Left renal cortex interstitium (tissue), 4 donors: Measurements from ENCODE around the gene VAT1. TPM values are rescaled to one million over a fixed set of nuclear protein-coding genes. Genes with fewer than 3 reads are reported as not detected.

Experiments used
- DNase-seq, 4 donors: peaks; one replicate each; pipeline ENCODE4 v3.0.0-alpha.2; 2013; ENCODE audit warnings: low read depth in 4 of 4, low spot score in 2 of 4, missing footprints in 1 of 4
- polyA plus RNA-seq, 4 donors: library from polyadenylated mRNA; unstranded; fragments of 120-200 nt; gene quantifications; one replicate each; pipeline ENCODE4 v1.2.1, GENCODE V29; 2013; ENCODE audit not compliant: insufficient read length in 4 of 4

Gene VAT1
- polyA plus RNA-seq, 4 donors, result 115 to 133 (median 123) TPM

DNA sequence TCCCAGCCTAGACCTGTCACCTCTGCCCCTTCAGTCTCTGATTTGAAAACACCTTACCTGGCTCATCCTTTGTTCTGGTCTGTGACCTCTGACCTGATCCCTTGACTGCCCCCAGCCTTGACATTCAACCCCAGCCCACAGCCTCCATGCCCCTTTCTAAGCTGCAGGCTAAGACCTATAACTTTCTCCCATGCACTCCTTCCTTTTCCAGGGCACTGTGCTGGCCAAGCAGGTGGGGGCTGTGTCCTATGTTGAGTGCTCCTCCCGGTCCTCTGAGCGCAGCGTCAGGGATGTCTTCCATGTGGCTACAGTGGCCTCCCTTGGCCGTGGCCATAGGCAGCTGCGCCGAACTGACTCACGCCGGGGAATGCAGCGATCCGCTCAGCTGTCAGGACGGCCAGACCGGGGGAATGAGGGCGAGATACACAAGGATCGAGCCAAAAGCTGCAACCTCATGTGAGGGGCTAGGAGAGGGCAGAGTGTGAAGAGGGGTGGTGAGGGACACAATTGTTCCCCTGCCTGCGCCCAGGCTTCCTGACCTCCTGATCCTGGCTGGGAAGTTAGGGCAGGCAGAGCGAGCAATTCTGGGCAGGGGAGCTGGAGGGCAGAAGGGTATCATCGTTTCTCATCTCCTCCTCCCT is 6.2 kb upstream of the VAT1 start:
- DNase-seq, result no peak

- DNase-seq, result no peak
These were observed 5.2 kb upstream of the VAT1 start for GRCh38 chr17:43027091-43028032.

- DNase-seq, result no peak
These were observed 4.4 kb upstream of the VAT1 start for GRCh38 chr17:43026595-43026994.

DNA sequence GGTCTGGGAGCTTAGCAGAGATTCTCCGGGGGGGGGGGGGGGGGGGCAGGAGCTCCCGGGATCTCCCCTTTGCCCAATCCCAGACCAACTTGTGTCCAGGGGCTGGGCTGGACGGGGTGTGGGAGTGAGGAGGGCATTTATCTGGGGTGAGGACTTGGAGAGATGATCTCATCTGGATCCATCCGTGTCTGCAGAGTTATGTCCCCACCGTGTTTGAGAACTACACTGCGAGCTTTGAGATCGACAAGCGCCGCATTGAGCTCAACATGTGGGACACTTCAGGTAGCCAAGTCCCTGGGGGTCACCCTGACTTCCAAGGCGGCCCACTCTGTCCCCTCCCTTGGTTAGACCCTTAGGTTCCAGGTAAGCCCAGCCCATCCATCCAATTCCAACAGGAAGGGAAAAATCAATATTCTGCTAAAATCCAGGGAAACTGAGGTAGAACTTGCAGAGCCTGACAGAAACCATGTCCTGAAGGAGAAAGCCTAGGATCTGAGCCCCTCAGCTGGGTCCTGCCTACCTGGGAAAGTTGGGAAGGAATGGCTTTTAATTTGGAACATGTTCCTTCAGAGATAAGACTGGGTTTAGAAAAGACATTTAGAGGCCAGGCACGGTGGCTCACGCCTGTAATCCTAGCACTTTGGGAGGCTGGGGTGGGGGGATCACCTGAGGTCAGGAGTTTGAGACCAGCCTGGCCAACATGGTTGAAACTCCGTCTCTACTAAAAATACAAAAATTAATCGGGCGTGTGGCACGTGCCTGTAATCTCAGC is 3.8 kb upstream of the VAT1 start:
- DNase-seq, result no peak

GRCh38 chr17:43025290-43025657 is 3.1 kb upstream of the VAT1 start:
- no peak for DNase-seq

DNA sequence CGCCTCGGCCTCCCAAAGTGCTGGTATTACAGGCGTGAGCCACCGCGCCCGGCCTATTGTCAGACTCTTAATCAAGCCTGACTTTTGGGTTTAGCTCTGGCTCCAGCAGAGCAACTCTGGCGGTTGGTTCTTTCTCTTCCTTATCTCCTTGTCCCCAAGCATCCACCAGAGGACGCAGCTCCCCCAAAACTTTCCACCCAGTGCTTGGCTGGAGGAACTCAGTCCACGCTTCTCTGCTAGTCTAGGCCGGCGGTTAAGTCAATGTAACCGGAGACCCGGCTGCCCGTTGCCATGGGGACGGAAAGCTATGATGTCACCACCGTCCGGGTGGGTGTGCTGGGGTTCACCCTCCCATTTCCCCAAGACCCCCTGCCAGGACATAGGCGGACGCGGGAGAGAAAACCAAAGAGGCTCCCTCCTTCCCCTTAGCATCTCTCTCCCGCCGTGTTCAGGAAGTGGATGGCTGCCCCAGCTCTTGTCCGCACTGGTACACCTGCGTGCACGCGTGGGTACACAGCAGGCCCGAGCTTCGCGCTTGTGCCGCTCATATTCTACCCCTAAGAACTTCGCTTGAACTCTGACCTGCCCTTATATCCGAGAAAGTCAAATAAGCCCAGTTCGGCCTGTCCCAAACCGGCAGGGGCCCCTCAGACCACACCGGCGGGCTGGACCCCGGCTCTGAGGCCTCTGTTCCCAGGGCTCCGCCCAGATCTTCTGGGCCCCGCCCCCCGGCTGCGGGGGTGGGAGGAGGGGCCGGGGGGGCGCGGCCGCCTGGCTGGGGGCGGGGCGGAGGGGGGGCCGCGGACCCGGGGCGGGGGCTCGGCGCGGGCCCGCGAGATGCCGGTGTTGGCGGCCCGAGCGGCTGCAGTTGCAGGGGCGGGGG is 2.5 kb upstream of the VAT1 start, which contains the start of gene RND2:
TSS of gene RND2 (plus strand) at position 825 of the 883 bp plus-strand sequence. CDS start 117 bp downstream, outside the sequence.
- DNase-seq, result peak; percentile 84 to 93 (median 87)

DNA sequence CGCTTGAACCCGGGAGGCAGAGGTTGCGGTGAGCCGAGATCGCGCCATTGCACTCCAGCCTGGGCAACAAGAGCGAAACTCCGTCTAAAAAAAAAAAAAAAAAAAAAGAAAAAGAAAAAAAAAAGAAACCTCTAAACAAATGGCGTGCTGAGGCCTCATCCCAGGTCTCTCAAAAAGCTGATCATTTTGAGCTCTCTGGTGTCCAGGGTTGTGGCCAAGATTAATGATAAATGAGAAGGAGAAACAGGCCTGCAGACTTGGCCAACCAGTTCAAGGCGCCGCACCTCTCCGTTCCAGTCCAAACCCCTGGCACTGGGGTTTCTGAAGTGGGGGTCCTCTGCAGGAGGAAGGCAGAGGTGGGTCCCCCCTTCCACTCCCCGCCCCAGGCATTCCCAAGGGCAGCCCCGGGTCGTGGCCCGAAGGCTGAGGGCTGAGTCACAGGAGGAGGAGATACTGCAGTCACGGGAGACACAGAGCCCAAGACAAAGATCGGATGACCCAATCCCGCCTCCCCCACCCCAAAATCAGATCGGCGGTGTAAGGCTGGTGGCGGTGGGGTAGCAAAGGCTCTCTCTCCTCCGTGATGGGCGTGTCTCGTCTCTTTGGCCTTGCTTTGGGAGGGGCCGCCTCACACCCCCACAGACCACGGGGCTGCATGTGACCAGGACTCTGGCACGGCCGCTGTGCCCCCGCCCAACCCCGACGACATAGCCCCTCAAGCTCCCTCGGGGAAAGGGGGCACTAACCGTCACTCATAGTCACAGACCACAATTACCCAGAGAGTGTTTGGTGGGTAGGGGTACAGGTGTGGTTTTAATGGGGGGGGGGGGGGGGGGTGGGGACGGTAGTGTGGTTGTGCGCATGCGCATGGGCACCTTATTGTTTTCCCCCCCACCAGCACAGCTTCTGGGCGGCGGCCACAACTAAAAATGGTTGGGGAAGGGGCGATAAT is 1.1 kb downstream of the VAT1 start:
- DNase-seq, result no peak

GRCh38 chr17:43020030-43020621 is 2.1 kb downstream of the VAT1 start:
- no peak for DNase-seq

- no peak for DNase-seq
These were observed 2.8 kb downstream of the VAT1 start for GRCh38 chr17:43019418-43019817.

- DNase-seq, result no peak
These were observed 3.3 kb downstream of the VAT1 start for GRCh38 chr17:43018932-43019331.

DNA sequence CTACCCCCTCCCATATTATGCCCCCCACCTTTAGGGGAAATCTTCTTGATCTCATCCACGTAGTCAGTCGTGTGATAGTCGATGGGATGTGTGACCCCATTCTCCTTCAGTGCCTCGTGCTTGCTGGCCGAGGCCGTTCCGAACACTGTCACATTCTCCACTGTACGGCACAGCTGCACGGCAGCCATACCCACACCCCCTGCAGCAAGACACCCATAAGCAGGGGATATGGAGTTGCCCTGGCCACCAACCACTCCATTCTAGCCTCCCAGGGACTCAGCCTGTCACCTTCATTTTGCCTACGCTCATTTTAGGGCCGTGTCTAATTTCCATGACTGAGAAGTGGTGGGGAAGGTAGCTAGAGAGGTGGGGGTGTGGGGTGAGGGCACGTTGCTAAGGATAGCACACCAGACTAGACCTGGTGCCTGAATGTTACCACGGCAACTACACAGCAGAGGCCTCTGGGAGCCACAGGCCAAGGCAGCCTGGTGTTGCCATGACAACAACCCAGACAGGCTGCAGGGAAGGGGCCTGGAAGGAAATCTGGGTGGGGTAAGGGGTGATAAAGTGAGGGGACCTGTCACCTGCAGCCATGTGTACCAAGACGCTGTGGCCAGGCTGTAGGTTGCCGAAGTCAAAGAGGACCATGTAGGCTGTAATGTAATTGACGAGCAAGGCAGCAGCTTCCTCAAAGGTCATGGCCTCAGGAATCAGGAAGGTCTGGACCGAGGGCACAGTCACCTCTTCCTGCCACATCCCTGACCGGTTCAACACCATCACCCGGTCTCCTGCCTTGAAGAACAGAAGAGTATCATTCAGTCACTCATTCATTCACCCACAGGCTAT is 4.0 kb downstream of the VAT1 start:
- DNase-seq, result no peak

GRCh38 chr17:43016216-43016615 is 6.0 kb downstream of the VAT1 start:
- DNase-seq, result no peak

GRCh38 chr17:43015579-43015978 is 6.6 kb downstream of the VAT1 start:
- no peak for DNase-seq

- DNase-seq, result no peak
These were observed 7.3 kb downstream of the VAT1 start for GRCh38 chr17:43014649-43015542.

DNA sequence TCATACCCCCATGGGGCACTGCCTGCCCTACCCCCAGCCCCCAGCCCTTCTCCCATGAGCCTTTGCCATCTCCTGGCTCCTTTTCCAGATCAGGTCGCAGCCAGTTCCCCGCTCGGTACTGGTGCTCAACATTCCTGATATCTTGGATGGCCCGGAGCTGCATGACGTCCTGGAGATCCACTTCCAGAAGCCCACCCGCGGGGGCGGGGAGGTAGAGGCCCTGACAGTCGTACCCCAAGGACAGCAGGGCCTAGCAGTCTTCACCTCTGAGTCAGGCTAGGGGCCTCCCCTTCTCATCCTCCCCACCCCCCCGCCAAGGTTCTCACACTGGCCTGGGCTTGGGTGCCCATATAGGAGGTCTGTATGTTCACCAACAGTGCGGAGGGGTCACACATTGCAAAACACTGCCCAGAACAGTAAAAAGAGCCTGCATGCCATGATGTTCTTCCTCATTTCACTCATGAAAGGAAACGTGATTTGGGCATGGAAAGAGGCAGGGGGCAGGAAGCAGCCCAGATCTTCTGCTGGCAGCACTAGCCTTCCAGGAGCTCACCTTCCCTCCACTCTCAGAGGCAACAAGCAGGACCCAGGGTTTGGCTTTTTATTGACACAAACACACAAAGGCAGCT is 8.1 kb downstream of the VAT1 start:
- no peak for DNase-seq

GRCh38 chr17:43013296-43013695 is 8.9 kb downstream of the VAT1 start:
- DNase-seq, result no peak
